Measurements from ENCODE around the gene ADAMTS6. TPM values are rescaled to one million over a fixed set of nuclear protein-coding genes. Genes with fewer than 3 reads are reported as not detected.

Gene ADAMTS6
- total RNA-seq, 4 donors from 2014 or later, result 0.23 to 3.8 (median 1.0) TPM

DNA sequence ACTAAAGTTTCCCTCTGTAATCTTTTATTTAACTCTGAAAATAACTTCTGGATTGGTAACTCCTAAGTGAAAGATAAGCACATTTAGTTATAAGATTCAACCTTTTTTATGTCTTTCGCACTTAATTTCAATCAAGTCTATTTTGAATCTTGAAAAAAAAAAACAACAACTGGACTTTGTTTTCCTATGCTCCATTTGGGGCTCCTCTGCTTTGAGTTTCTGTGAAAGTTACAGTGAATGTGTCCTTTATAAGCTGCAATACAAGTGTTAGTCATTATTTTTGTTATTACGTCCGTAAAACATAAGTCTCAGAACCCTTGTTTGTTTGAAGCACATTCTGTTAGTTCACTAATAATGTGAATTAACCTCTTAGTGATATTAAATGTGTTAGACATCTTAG, 276.8 kb downstream of the ADAMTS6 start:
- Histone ChIP-seq H3K9me3 (no peaks in the 10 kb centered on the region), H3K4me3 (no peak overlapping the region), H3K4me1 (no peaks in the 10 kb centered on the region), H3K27me3 (no peaks in the 10 kb centered on the region), H3K36me3 (no peaks in the 10 kb centered on the region), H3K27ac (no peak overlapping the region)
- 82 to 87% methylated on average over 3 of the region's 3 CpGs for WGBS, 2 donors
- no peak for TF ChIP-seq POLR2A (IDR thresholded peaks at IDR 0.05)
- TF ChIP-seq, protein P1, sequence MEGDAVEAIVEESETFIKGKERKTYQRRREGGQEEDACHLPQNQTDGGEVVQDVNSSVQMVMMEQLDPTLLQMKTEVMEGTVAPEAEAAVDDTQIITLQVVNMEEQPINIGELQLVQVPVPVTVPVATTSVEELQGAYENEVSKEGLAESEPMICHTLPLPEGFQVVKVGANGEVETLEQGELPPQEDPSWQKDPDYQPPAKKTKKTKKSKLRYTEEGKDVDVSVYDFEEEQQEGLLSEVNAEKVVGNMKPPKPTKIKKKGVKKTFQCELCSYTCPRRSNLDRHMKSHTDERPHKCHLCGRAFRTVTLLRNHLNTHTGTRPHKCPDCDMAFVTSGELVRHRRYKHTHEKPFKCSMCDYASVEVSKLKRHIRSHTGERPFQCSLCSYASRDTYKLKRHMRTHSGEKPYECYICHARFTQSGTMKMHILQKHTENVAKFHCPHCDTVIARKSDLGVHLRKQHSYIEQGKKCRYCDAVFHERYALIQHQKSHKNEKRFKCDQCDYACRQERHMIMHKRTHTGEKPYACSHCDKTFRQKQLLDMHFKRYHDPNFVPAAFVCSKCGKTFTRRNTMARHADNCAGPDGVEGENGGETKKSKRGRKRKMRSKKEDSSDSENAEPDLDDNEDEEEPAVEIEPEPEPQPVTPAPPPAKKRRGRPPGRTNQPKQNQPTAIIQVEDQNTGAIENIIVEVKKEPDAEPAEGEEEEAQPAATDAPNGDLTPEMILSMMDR (IDR thresholded peaks at IDR 0.05), result no peak
- no peak for DNase-seq
- intact Hi-C loops (cut with DNase I), result no loop called here

DNA sequence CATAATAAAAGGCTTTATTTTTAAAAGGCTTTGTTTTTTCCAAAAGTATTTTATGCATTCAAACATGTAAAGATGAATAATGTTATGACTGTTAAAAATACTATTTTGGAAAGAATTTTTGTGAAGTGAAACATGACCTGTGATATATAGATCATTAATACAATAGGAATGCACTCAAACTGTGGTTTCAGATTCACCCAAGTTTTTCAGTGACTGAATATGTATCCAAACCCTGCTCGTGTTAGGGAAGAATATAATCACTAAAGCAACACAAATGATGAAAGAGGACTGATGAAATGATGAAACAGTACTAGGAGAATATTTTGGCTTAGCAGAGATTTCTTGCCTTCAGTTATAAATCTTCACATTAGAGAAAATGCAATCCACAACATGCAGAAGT, 278.0 kb downstream of the ADAMTS6 start:
- TF ChIP-seq POLR2A (IDR thresholded peaks at IDR 0.05), result no peak
- TF ChIP-seq, protein P1 (IDR thresholded peaks at IDR 0.05), result no peak
- Histone ChIP-seq H3K4me1 (no peaks in the 10 kb centered on the region), H3K27me3 (no peaks in the 10 kb centered on the region), H3K36me3 (no peaks in the 10 kb centered on the region), H3K4me3 (no peak overlapping the region), H3K9me3 (no peaks in the 10 kb centered on the region), H3K27ac (no peak overlapping the region)
- DNase-seq, result no peak
- 32% methylated on average over 1 of the region's 1 CpG for WGBS, 2 donors
- intact Hi-C loops (cut with DNase I), result no loop called here

DNA sequence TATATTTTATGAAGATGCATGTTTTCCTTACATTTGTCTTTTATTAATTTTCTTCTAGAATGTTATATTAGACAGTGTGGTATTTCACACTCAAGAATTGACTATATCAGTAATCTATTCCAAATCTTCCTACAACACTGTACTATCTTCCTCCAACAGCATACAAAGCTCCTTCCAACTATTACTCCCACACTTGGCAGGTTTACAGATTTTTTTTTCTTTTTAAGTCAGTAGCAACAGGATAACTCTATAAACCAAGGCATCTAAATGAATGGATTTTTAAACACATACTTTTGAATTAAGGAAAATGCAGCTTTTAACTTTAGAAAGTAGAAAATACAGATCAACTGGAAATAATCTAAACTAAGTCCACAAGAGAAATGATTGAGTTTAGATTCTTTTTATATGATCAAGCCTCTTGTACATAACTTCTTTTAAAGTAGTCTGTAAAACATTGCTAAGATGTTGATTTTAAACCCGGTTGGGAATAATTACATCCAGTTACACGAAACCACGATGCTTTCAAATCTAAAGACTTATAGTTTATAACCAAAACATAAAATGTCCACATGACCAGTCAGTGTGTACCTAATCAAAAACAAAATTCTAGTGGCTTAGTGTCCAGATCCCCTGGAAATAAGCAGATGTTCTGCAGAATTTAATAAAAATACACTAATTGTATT, 281.6 kb downstream of the ADAMTS6 start:
- no peak for DNase-seq
- no peak overlapping the region for H3K4me3 ChIP-seq
- H3K27ac ChIP-seq, result no peak overlapping the region
- no peaks in the 10 kb centered on the region for H3K27me3 ChIP-seq
- no peaks in the 10 kb centered on the region for H3K4me1 ChIP-seq
- no peaks in the 10 kb centered on the region for H3K9me3 ChIP-seq
- TF ChIP-seq, protein P1 (IDR thresholded peaks at IDR 0.05), result no peak
- TF ChIP-seq POLR2A (IDR thresholded peaks at IDR 0.05), result no peak
- intact Hi-C loops (cut with DNase I), result no loop called here
- WGBS, 2 donors, result 41 to 49% methylated on average over 3 of the region's 3 CpGs
- H3K36me3 ChIP-seq, result no peaks in the 10 kb centered on the region

DNA sequence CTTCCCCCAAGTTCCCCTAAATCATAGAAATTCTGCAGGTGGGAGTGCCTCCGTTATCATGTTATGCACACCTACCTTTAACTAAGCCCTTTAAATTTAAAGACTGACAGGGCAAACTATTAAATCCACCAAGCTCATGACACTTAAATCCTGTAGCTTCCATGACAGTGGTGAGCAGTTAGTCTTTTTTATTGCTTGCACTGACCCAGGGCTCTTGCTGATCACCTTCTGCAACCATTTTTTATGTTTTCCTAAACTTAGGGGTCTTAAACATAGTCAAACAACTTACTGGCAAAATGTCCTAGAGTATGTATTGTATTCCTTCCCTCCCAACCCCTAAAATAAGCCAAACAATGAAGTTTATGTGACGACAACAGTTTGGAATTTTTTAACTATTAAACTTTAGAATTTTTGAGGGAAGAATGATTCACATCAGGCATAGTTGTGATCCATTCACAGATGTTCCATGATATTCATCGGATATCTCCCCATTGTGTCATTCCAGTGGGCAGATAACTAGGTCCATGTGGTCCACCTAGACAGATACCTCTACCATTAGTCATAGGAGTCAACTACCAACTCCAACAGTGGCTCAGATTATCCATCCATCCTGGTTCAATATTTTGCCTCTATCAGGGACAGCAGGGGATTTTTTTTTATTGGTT, 283.1 kb downstream of the ADAMTS6 start:
- 60 to 63% methylated on average over 3 of the region's 3 CpGs for WGBS, 2 donors
- H3K27me3 ChIP-seq, result no peaks in the 10 kb centered on the region
- no peak overlapping the region for H3K4me3 ChIP-seq
- H3K9me3 ChIP-seq, result no peaks in the 10 kb centered on the region
- intact Hi-C loops (cut with DNase I), result no loop called here
- H3K27ac ChIP-seq, result no peak overlapping the region
- H3K36me3 ChIP-seq, result no peaks in the 10 kb centered on the region
- DNase-seq, result no peak
- H3K4me1 ChIP-seq, result no peaks in the 10 kb centered on the region
- TF ChIP-seq POLR2A (IDR thresholded peaks at IDR 0.05), result no peak

DNA sequence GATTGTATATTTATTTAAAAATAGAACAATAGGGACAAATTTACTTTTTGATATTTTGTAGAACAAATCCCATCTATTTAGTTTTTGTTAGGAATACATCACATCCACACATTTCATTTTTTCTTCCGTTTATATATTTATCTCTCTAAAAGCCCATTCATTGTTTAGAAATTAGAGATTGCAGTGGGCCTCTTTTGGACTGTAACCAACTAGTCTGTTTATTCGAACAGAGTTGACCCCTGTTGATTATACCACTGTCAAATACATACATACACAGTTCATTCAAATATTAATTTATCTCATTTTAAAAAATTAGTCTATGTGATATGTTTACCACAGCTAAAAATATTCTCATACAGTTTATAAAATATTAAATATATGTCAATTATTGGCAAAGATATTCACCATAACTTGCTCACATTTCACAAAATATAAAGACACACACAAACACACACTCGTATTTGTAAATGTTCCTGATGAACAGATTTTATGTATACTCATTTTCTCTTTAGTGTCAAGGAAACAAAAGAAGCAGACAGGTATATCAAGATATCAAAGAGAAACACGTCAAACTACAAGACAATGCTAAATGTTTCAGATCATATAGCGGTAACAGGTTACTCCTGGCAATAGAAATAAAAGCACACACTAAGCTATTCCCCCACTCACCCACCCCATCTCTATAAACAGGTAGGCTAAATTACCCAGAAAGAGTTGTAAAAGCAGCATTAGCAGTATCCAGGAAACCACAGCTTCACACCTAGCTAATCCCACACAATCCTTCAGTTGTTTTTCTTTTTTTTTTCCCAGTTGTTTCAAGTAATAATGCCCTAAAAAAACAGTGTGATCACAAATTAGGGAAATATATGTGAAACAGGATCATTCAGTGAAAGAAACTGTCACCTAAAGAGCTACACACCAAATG, 283.9 kb downstream of the ADAMTS6 start:
- intact Hi-C loops (cut with DNase I), result no loop called here
- 43 to 50% methylated on average over 5 of the region's 5 CpGs for WGBS, 2 donors
- no peak for DNase-seq
- Histone ChIP-seq H3K9me3 (no peaks in the 10 kb centered on the region), H3K4me1 (no peaks in the 10 kb centered on the region), H3K36me3 (no peaks in the 10 kb centered on the region), H3K4me3 (no peak overlapping the region), H3K27me3 (no peaks in the 10 kb centered on the region), H3K27ac (no peak overlapping the region)
- no peak for TF ChIP-seq POLR2A (IDR thresholded peaks at IDR 0.05)
- TF ChIP-seq, protein P1 (IDR thresholded peaks at IDR 0.05), result no peak

Measured in esophagus squamous epithelium (tissue), 5 donors.